Endothelial cell of umbilical vein (primary cell): Measurements from ENCODE around the gene MUC16.
"Not testable (repeated sequence)": the region's sequence is repeated elsewhere in the genome, so short reads cannot be mapped to it uniquely, and the experiment has no call there.

Source experiments
- CTCF ChIP-seq, 2 donors: IDR thresholded peaks; 1 replicate in 1 of 2; 2 replicates in 1 of 2; pipeline ENCODE4 v1.5.1; 2011; ENCODE audit warnings: low read length in 2 of 2, mild to moderate bottlenecking in 2 of 2, moderate library complexity in 2 of 2, control low read depth in 1 of 2, inconsistent platforms in 1 of 2, low read depth in 1 of 2; ENCODE audit not compliant: insufficient read depth in 1 of 2; ENCODE audit errors: extremely low read depth in 1 of 2
- EZH2 ChIP-seq: IDR thresholded peaks from 2 replicates; pipeline ENCODE4 v1.6.1; 2012; ENCODE audit warnings: borderline replicate concordance, low read depth, mild to moderate bottlenecking, moderate library complexity, low read length, inconsistent platforms; ENCODE audit not compliant: severe bottlenecking
- JUN ChIP-seq: IDR thresholded peaks from 2 replicates; pipeline ENCODE4 v1.6.1; 2011; ENCODE audit warnings: borderline replicate concordance, low read depth; ENCODE audit not compliant: insufficient read length, insufficient read depth
- MAX ChIP-seq: IDR thresholded peaks from 2 replicates; pipeline ENCODE4 v1.6.1; 2011; ENCODE audit not compliant: insufficient read depth, insufficient read length
- MYC ChIP-seq: IDR thresholded peaks from one replicate; pipeline ENCODE4 v1.6.1; 2011; ENCODE audit warnings: mild to moderate bottlenecking, low read depth, low read length
- POLR2A ChIP-seq: IDR thresholded peaks from 2 replicates; pipeline ENCODE4 v1.6.1; 2012; ENCODE audit warnings: low read depth, mild to moderate bottlenecking, control low read depth, low read length
- POLR2AphosphoS5 ChIP-seq: IDR thresholded peaks from 2 replicates; pipeline ENCODE4 v1.6.1; 2012; ENCODE audit warnings: low read depth, mild to moderate bottlenecking, control low read depth, low read length, moderate library complexity; ENCODE audit not compliant: insufficient read depth

- not testable (repeated sequence) for TF ChIP-seq CTCF (IDR thresholded peaks at IDR 0.05; ENCODE audit: extremely low read depth in 1 of 2, insufficient read depth in 1 of 2, low read depth in 1 of 2, low read length in 2 of 2); POLR2A; EZH2; POLR2AphosphoS5; MAX; MYC; JUN
These were observed 43.5 kb upstream of the MUC16 start for GRCh38 chr19:9053674-9054073.
